HG02610 (cell line): ENCODE data around the gene LAMA3.

Experiments
- ATAC-seq: cut with Tn5 transposase; IDR thresholded peaks from one replicate; pipeline ENCODE4 v1.9.1; 2021; ENCODE audit warnings: mild to moderate bottlenecking, moderate library complexity; ENCODE audit not compliant: unreplicated experiment

Gene LAMA3

GRCh38 chr18:23897291-23897690 lies 208.0 kb downstream of the LAMA3 start:
- ATAC-seq = no peak

GRCh38 chr18:23897733-23898132 lies 208.5 kb downstream of the LAMA3 start:
- no peak for ATAC-seq

GRCh38 chr18:23900994-23901393 lies 211.7 kb downstream of the LAMA3 start:
- no peak for ATAC-seq

GRCh38 chr18:23902396-23902795 lies 213.1 kb downstream of the LAMA3 start:
- no peak for ATAC-seq

- ATAC-seq = no peak
These were observed 214.7 kb downstream of the LAMA3 start for GRCh38 chr18:23903971-23904370.

- ATAC-seq = no peak
These were observed 217.4 kb downstream of the LAMA3 start for GRCh38 chr18:23906658-23907057.

GRCh38 chr18:23908827-23909226 lies 219.6 kb downstream of the LAMA3 start:
- ATAC-seq = no peak

- no peak for ATAC-seq
These were observed 220.8 kb downstream of the LAMA3 start for GRCh38 chr18:23910032-23910431.

GRCh38 chr18:23912356-23912755 lies 223.1 kb downstream of the LAMA3 start:
- no peak for ATAC-seq

GRCh38 chr18:23916338-23916737 lies 227.1 kb downstream of the LAMA3 start:
- ATAC-seq = no peak

GRCh38 chr18:23918395-23919032 lies 229.3 kb downstream of the LAMA3 start:
- no peak for ATAC-seq

GRCh38 chr18:23920054-23920453 lies 230.8 kb downstream of the LAMA3 start:
- ATAC-seq = no peak

GRCh38 chr18:23921716-23922285 lies 232.5 kb downstream of the LAMA3 start:
- ATAC-seq = no peak

GRCh38 chr18:23922939-23923338 lies 233.7 kb downstream of the LAMA3 start:
- ATAC-seq = peak; percentile 48

GRCh38 chr18:23924813-23925212 lies 235.6 kb downstream of the LAMA3 start:
- ATAC-seq = no peak

GRCh38 chr18:23926571-23926970 lies 237.3 kb downstream of the LAMA3 start:
- ATAC-seq = no peak

GRCh38 chr18:23927821-23928746 lies 238.8 kb downstream of the LAMA3 start:
- no peak for ATAC-seq

GRCh38 chr18:23929362-23929930 lies 240.2 kb downstream of the LAMA3 start:
- ATAC-seq = no peak

- no peak for ATAC-seq
These were observed 240.7 kb downstream of the LAMA3 start for GRCh38 chr18:23930002-23930401.

GRCh38 chr18:23932385-23933067 lies 243.3 kb downstream of the LAMA3 start:
- ATAC-seq = no peak

GRCh38 chr18:23933407-23933806 lies 244.2 kb downstream of the LAMA3 start:
- no peak for ATAC-seq
